WTC11 (cell line): ENCODE data around the gene ITGAX. TPM values are rescaled to one million over a fixed set of nuclear protein-coding genes. Genes with fewer than 3 reads are reported as not detected.

Experiments used
- ATAC-seq: fragments of 200-7000 bp; cut with Tn5 transposase; 2 replicates; pipeline ENCODE4 v1.10.0; 2021; ENCODE audit warnings: mild to moderate bottlenecking, moderate library complexity
- CTCF ChIA-PET: fragments of 300-600 bp; sonication (Branson Sonifier 250); formaldehyde crosslinking; loops from one replicate; lab custom pipeline; 2021; ENCODE audit warnings: antibody characterized with exemption; lab: Charles Lee
- POLR2A ChIA-PET: fragments of 350-600 bp; sonication (Branson Sonifier 250); formaldehyde crosslinking; loops from one replicate; lab custom pipeline; 2021; ENCODE audit warnings: antibody characterized with exemption; lab: Charles Lee
- DNase-seq: peaks from one replicate; pipeline ENCODE4 v3.0.0; 2021; ENCODE audit warnings: low spot score
- H3K27ac Mint-ChIP-seq: 2 replicates; pipeline ENCODE4 v1.8.0; 2021; ENCODE audit warnings: mixed read lengths
- H3K27me3 Mint-ChIP-seq: 2 replicates; pipeline ENCODE4 v1.8.0; 2021; ENCODE audit warnings: low read depth, mild to moderate bottlenecking, moderate library complexity, mixed read lengths
- H3K36me3 Mint-ChIP-seq: 2 replicates; pipeline ENCODE4 v1.8.0; 2021; ENCODE audit warnings: mixed read lengths
- H3K4me1 Mint-ChIP-seq: 2 replicates; pipeline ENCODE4 v1.8.0; 2022; ENCODE audit warnings: mixed read lengths
- H3K4me3 Mint-ChIP-seq: 2 replicates; pipeline ENCODE4 v1.8.0; 2021; ENCODE audit warnings: mild to moderate bottlenecking, moderate library complexity, mixed read lengths
- H3K9me3 Mint-ChIP-seq: 2 replicates; pipeline ENCODE4 v1.8.0; 2021; ENCODE audit warnings: mixed read lengths
- ATF2 ChIP-seq: sonication (generic); formaldehyde crosslinking; IDR thresholded peaks from 2 replicates; pipeline ENCODE4 v1.8.1; 2022; ENCODE audit warnings: low read depth, missing genetic modification reagents, borderline replicate concordance
- CREB1 ChIP-seq: sonication (generic); formaldehyde crosslinking; IDR thresholded peaks from 2 replicates; pipeline ENCODE4 v1.8.0; 2023; ENCODE audit warnings: mild to moderate bottlenecking, missing genetic modification reagents
- CTCF ChIP-seq: fragments of 200-600 bp; IDR thresholded peaks from 2 replicates; pipeline ENCODE4 v1.8.0; 2022; ENCODE audit warnings: antibody characterized with exemption
- E2F5 ChIP-seq: sonication (generic); formaldehyde crosslinking; IDR thresholded peaks from 2 replicates; pipeline ENCODE4 v1.8.1; 2022; ENCODE audit warnings: mild to moderate bottlenecking, moderate library complexity, missing genetic modification reagents
- ERG ChIP-seq: fragments of 250-450 bp; sonication (Bioruptor Pico); IDR thresholded peaks from 2 replicates; pipeline ENCODE4 v1.8.0; 2021; ENCODE audit warnings: mild to moderate bottlenecking
- ETV6 ChIP-seq: sonication (generic); formaldehyde crosslinking; IDR thresholded peaks from 2 replicates; pipeline ENCODE4 v1.8.1; 2022; ENCODE audit warnings: mild to moderate bottlenecking, missing genetic modification reagents
- HMGA2 ChIP-seq: fragments of 250-450 bp; sonication (Bioruptor Pico); IDR thresholded peaks from 2 replicates; pipeline ENCODE4 v1.4.0; 2021; ENCODE audit warnings: mild to moderate bottlenecking, moderate library complexity
- KAT7 ChIP-seq: sonication (generic); formaldehyde crosslinking; IDR thresholded peaks from 2 replicates; pipeline ENCODE4 v1.8.1; 2023; ENCODE audit warnings: missing genetic modification reagents, mild to moderate bottlenecking, borderline replicate concordance
- NR2C2 ChIP-seq: sonication (generic); formaldehyde crosslinking; IDR thresholded peaks from 2 replicates; pipeline ENCODE4 v1.8.0; 2022; ENCODE audit warnings: mild to moderate bottlenecking, missing genetic modification reagents
- NR3C1 ChIP-seq: sonication (generic); formaldehyde crosslinking; conservative IDR thresholded peaks from 2 replicates; pipeline ENCODE4 v1.8.1; 2023; ENCODE audit warnings: low read depth, mild to moderate bottlenecking, missing genetic modification reagents
- PRDM15 ChIP-seq: sonication (generic); formaldehyde crosslinking; IDR thresholded peaks from 2 replicates; pipeline ENCODE4 v1.8.0; 2022; ENCODE audit warnings: missing genetic modification reagents
- ZNF263 ChIP-seq: sonication (generic); formaldehyde crosslinking; IDR thresholded peaks from 2 replicates; pipeline ENCODE4 v1.8.1; 2022; ENCODE audit warnings: low read depth, mild to moderate bottlenecking, moderate library complexity, missing genetic modification reagents
- ZNF416 ChIP-seq: fragments of 250-450 bp; sonication (Bioruptor Pico); IDR thresholded peaks from 2 replicates; pipeline ENCODE4 v1.9.0; 2021; ENCODE audit warnings: mild to moderate bottlenecking, inconsistent platforms
- ZNF512 ChIP-seq: sonication (generic); formaldehyde crosslinking; IDR thresholded peaks from 2 replicates; pipeline ENCODE4 v1.8.1; 2022; ENCODE audit warnings: missing genetic modification reagents, borderline replicate concordance
- total RNA-seq: library from RNA; stranded (reverse); gene quantifications from 3 replicates; pipeline ENCODE4 v1.2.3, GENCODE V29; 2021

Gene ITGAX
- total RNA-seq, 1 experiment from 2014 or later = 0.33 TPM

- TF ChIP-seq NR3C1 (no peak), PRDM15 (CRISPR knock-in tag) (no peak), ETV6 (CRISPR knock-in tag) (no peak), E2F5 (CRISPR knock-in tag) (no peak)
Measured at GRCh38 chr16:31344712-31345111, 10.3 kb upstream of the ITGAX start (continued).

- H3K4me3 Mint-ChIP-seq = no peak overlapping the region
- CTCF ChIA-PET = no interaction called here
- no peak for DNase-seq
- POLR2A ChIA-PET = no interaction called here
- no peak overlapping the region for H3K27ac Mint-ChIP-seq
- H3K9me3 Mint-ChIP-seq = peaks cover 6% of the 10 kb centered on the region; the same call in 1 of the 2 replicates
- no peak for TF ChIP-seq KAT7 (CRISPR knock-in tag)
- no peak for TF ChIP-seq CTCF
- no peak for ATAC-seq
- H3K4me1 Mint-ChIP-seq = no peaks in the 10 kb centered on the region
- no peaks in the 10 kb centered on the region for H3K36me3 Mint-ChIP-seq
- peaks cover 5% of the 10 kb centered on the region for H3K27me3 Mint-ChIP-seq
Measured at GRCh38 chr16:31347445-31347844, 7.5 kb upstream of the ITGAX start.

- DNase-seq (no peak), ATAC-seq (no peak)
- no peak overlapping the region for H3K4me3 Mint-ChIP-seq
- H3K27me3 Mint-ChIP-seq = peaks cover 7% of the 10 kb centered on the region
- H3K4me1 Mint-ChIP-seq = no peaks in the 10 kb centered on the region
- TF ChIP-seq CREB1 (CRISPR knock-in tag) (no peak), ERG (CRISPR knock-in tag) (no peak), ATF2 (no peak), HMGA2 (CRISPR knock-in tag) (no peak), NR2C2 (no peak), ZNF416 (no peak), ZNF512 (no peak), PRDM15 (CRISPR knock-in tag) (no peak), ZNF263 (no peak)
- POLR2A ChIA-PET = no interaction called here
- no peak overlapping the region for H3K27ac Mint-ChIP-seq
- CTCF ChIA-PET = interaction anchor here (0.7 kb wide), 1 partner anchor 34 kb away, joined by 3 read pairs; no protein-coding TSS in a partner anchor
- peaks cover 6% of the 10 kb centered on the region; the same call in 1 of the 2 replicates for H3K9me3 Mint-ChIP-seq
- no peaks in the 10 kb centered on the region for H3K36me3 Mint-ChIP-seq
Measured at GRCh38 chr16:31348579-31348978, 6.4 kb upstream of the ITGAX start.
